SK-N-SH treated with all-trans-retinoic acid at 6 μM for 48 hours (cell line): ENCODE data around the gene RAP1GAP.

ENCODE experiments used
- ATAC-seq: fragments of 200-7000 bp; cut with Tn5 transposase; 3 replicates; pipeline ENCODE4 v1.9.1; 2020; ENCODE audit warnings: mild to moderate bottlenecking, moderate library complexity
- CREB5 ChIP-seq: fragments of 250-450 bp; sonication (Bioruptor Pico); IDR thresholded peaks from 2 replicates; pipeline ENCODE4 v1.5.1; 2020; ENCODE audit warnings: low read depth, mild to moderate bottlenecking, moderate library complexity
- CSDC2 ChIP-seq: fragments of 250-450 bp; sonication (Bioruptor Pico); IDR thresholded peaks from 2 replicates; pipeline ENCODE4 v1.5.0; 2020; ENCODE audit warnings: mild to moderate bottlenecking, moderate library complexity
- CSRNP3 ChIP-seq: fragments of 250-450 bp; sonication (Bioruptor Pico); IDR thresholded peaks from 2 replicates; pipeline ENCODE4 v1.5.1; 2021; ENCODE audit warnings: mild to moderate bottlenecking, moderate library complexity
- ISL1 ChIP-seq: fragments of 250-450 bp; sonication (Bioruptor Pico); IDR thresholded peaks from 2 replicates; pipeline ENCODE4 v2.1.2; 2022; ENCODE audit warnings: mild to moderate bottlenecking, moderate library complexity
- POU6F1 ChIP-seq: fragments of 250-450 bp; sonication (Bioruptor Pico); IDR thresholded peaks from 2 replicates; pipeline ENCODE4 v1.8.0; 2021; ENCODE audit warnings: low read depth, mild to moderate bottlenecking, moderate library complexity, borderline replicate concordance
- RARB ChIP-seq: fragments of 250-450 bp; sonication (Bioruptor Pico); IDR thresholded peaks from 2 replicates; pipeline ENCODE4 v1.8.0; 2021; ENCODE audit warnings: mild to moderate bottlenecking, moderate library complexity
- SNAI2 ChIP-seq: fragments of 250-450 bp; sonication (Bioruptor Pico); IDR thresholded peaks from 2 replicates; pipeline ENCODE4 v1.5.0; 2020; ENCODE audit warnings: mild to moderate bottlenecking, moderate library complexity
- TCF4 ChIP-seq: fragments of 250-450 bp; sonication (Bioruptor Pico); IDR thresholded peaks from 2 replicates; pipeline ENCODE4 v1.8.0; 2021; ENCODE audit warnings: mild to moderate bottlenecking, moderate library complexity, borderline replicate concordance
- TOX ChIP-seq: fragments of 250-450 bp; sonication (Bioruptor Pico); IDR thresholded peaks from 2 replicates; pipeline ENCODE4 v1.8.0; 2021; ENCODE audit warnings: mild to moderate bottlenecking, moderate library complexity, borderline replicate concordance
- TSHZ2 ChIP-seq: fragments of 250-450 bp; sonication (Bioruptor Pico); IDR thresholded peaks from 2 replicates; pipeline ENCODE4 v1.5.0; 2020; ENCODE audit warnings: mild to moderate bottlenecking, moderate library complexity
- ZC3H10 ChIP-seq: fragments of 250-450 bp; sonication (Bioruptor Pico); IDR thresholded peaks from 2 replicates; pipeline ENCODE4 v1.5.1; 2021; ENCODE audit warnings: mild to moderate bottlenecking, moderate library complexity
- ZFP3 ChIP-seq: fragments of 250-450 bp; sonication (Bioruptor Pico); IDR thresholded peaks from 2 replicates; pipeline ENCODE4 v1.5.0; 2020; ENCODE audit warnings: mild to moderate bottlenecking, moderate library complexity
- ZFP30 ChIP-seq: fragments of 450-650 bp; formaldehyde crosslinking; IDR thresholded peaks from 2 replicates; pipeline ENCODE4 v1.5.0; 2022; ENCODE audit warnings: mild to moderate bottlenecking, moderate library complexity
- ZNF565 ChIP-seq: fragments of 450-650 bp; formaldehyde crosslinking; conservative IDR thresholded peaks from 2 replicates; pipeline ENCODE4 v1.5.0; 2020; ENCODE audit warnings: low read depth, mild to moderate bottlenecking, moderate library complexity
- ZNF8 ChIP-seq: fragments of 450-650 bp; formaldehyde crosslinking; IDR thresholded peaks from 2 replicates; pipeline ENCODE4 v1.5.0; 2020; ENCODE audit warnings: mild to moderate bottlenecking, moderate library complexity

The RAP1GAP gene

GRCh38 chr1:21605964-21606705 is 63.0 kb downstream of the RAP1GAP start:
- TF ChIP-seq ZNF8 (no peak), CSDC2 (CRISPR knock-in tag) (no peak), TOX (no peak), CREB5 (no peak), ZFP3 (CRISPR knock-in tag) (no peak), ISL1 (CRISPR knock-in tag) (no peak), SNAI2 (CRISPR knock-in tag) (no peak), ZFP30 (CRISPR knock-in tag) (no peak), ZC3H10 (CRISPR knock-in tag) (no peak), CSRNP3 (CRISPR knock-in tag) (no peak), ZNF565 (CRISPR knock-in tag) (no peak), POU6F1 (CRISPR knock-in tag) (no peak)
- TF ChIP-seq, all 23 proteins: peak for 0

GRCh38 chr1:21605012-21605715 is 64.0 kb downstream of the RAP1GAP start:
- ATAC-seq: no peak; the same call in 2 of the 3 replicates
- TF ChIP-seq SNAI2 (CRISPR knock-in tag) (no peak), CREB5 (no peak)

More at GRCh38 chr1:21605964-21606705, 63.0 kb downstream of the RAP1GAP start:
- ATAC-seq: no peak

- TF ChIP-seq CSRNP3 (CRISPR knock-in tag): no peak
- no peak for ATAC-seq
Measured at GRCh38 chr1:21604208-21604957, 64.8 kb downstream of the RAP1GAP start.

- TF ChIP-seq CREB5 (no peak), ZNF8 (no peak), RARB (CRISPR knock-in tag) (no peak), TCF4 (no peak), ZFP30 (CRISPR knock-in tag) (no peak), CSDC2 (CRISPR knock-in tag) (no peak), SNAI2 (CRISPR knock-in tag) (no peak), TSHZ2 (CRISPR knock-in tag) (no peak), ZNF565 (CRISPR knock-in tag) (no peak)
Measured at GRCh38 chr1:21603177-21604138, 65.7 kb downstream of the RAP1GAP start.

More at GRCh38 chr1:21603177-21604138, 65.7 kb downstream of the RAP1GAP start:
- no peak for ATAC-seq
